H9 (cell line): ENCODE data around the gene RNASEL. TPM values are rescaled to one million over a fixed set of nuclear protein-coding genes. Genes with fewer than 3 reads are reported as not detected.

Experiments
- DNase-seq: peaks from one replicate; pipeline ENCODE4 v3.0.0-alpha.2; 2017
- H2AFZ ChIP-seq: one replicate; pipeline ENCODE4 v1.6.1; 2013; ENCODE audit warnings: mild to moderate bottlenecking, low read length, control low read depth, moderate library complexity
- H2AK5ac ChIP-seq: 2 replicates; pipeline ENCODE4 v1.6.1; 2013; ENCODE audit warnings: low read length, control low read depth, mixed read lengths; ENCODE audit not compliant: insufficient read length
- H2BK120ac ChIP-seq: one replicate; pipeline ENCODE4 v1.6.1; 2013; ENCODE audit warnings: low read depth, mild to moderate bottlenecking, low read length, control low read depth, inconsistent platforms; ENCODE audit not compliant: poor library complexity, severe bottlenecking
- H2BK12ac ChIP-seq: 2 replicates; pipeline ENCODE4 v1.6.1; 2013; ENCODE audit warnings: low read length, control low read depth, mixed read lengths, low read depth; ENCODE audit not compliant: insufficient read length
- H2BK15ac ChIP-seq: 2 replicates; pipeline ENCODE4 v1.6.1; 2013; ENCODE audit warnings: low read depth, low read length, control low read depth
- H2BK20ac ChIP-seq: one replicate; pipeline ENCODE4 v1.6.1; 2013; ENCODE audit warnings: low read depth, mild to moderate bottlenecking, low read length, control low read depth, inconsistent platforms; ENCODE audit not compliant: poor library complexity, severe bottlenecking
- H2BK5ac ChIP-seq: 2 replicates; pipeline ENCODE4 v1.6.1; 2013; ENCODE audit warnings: low read length, control low read depth, mixed read lengths; ENCODE audit not compliant: insufficient read length
- H3K14ac ChIP-seq: 2 replicates; pipeline ENCODE4 v1.6.1; 2013; ENCODE audit warnings: low read length, control low read depth; ENCODE audit not compliant: insufficient read depth
- H3K18ac ChIP-seq: 2 replicates; pipeline ENCODE4 v1.6.1; 2013; ENCODE audit warnings: low read depth, mild to moderate bottlenecking, mixed read lengths, low read length, control low read depth; ENCODE audit not compliant: insufficient read length
- H3K23ac ChIP-seq: 2 replicates; pipeline ENCODE4 v1.6.1; 2013; ENCODE audit warnings: low read length, control low read depth, mixed read lengths, low read depth; ENCODE audit not compliant: insufficient read length
- H3K23me2 ChIP-seq: 2 replicates; pipeline ENCODE4 v1.6.1; 2013; ENCODE audit warnings: low read depth, mild to moderate bottlenecking, mixed read lengths, low read length, control low read depth; ENCODE audit not compliant: insufficient read length, poor library complexity, severe bottlenecking
- H3K27ac ChIP-seq: 2 replicates; pipeline ENCODE4 v1.5.1; 2013; ENCODE audit warnings: low read length, control low read depth, mixed read lengths, low read depth; ENCODE audit not compliant: insufficient read length
- H3K27me3 ChIP-seq: 2 replicates; pipeline ENCODE4 v1.6.1; 2013; ENCODE audit warnings: low read length, control low read depth, inconsistent platforms; ENCODE audit not compliant: insufficient read depth
- H3K4ac ChIP-seq: 2 replicates; pipeline ENCODE4 v1.6.1; 2013; ENCODE audit warnings: low read depth, mild to moderate bottlenecking, control low read depth, inconsistent platforms, low read length, moderate library complexity
- H3K4me1 ChIP-seq: 2 replicates; pipeline ENCODE4 v1.6.1; 2013; ENCODE audit warnings: low read length, control low read depth, inconsistent platforms; ENCODE audit not compliant: insufficient read depth
- H3K4me2 ChIP-seq: 2 replicates; pipeline ENCODE4 v1.6.1; 2013; ENCODE audit warnings: low read length, control low read depth, mixed read lengths; ENCODE audit not compliant: insufficient read length, insufficient read depth
- H3K56ac ChIP-seq: 2 replicates; pipeline ENCODE4 v1.6.1; 2013; ENCODE audit warnings: low read depth, mild to moderate bottlenecking, mixed read lengths, low read length, control low read depth; ENCODE audit not compliant: insufficient read length
- H3K79me1 ChIP-seq: 2 replicates; pipeline ENCODE4 v1.6.1; 2013; ENCODE audit warnings: low read depth, mild to moderate bottlenecking, moderate library complexity, low read length, control low read depth, inconsistent platforms; ENCODE audit not compliant: insufficient read depth, poor library complexity, severe bottlenecking
- H3K79me2 ChIP-seq: 2 replicates; pipeline ENCODE4 v1.6.1; 2013; ENCODE audit warnings: low read length, control low read depth, inconsistent platforms; ENCODE audit not compliant: insufficient read depth
- H3K9ac ChIP-seq: 2 replicates; pipeline ENCODE4 v1.6.1; 2013; ENCODE audit warnings: low read length, control low read depth, mixed read lengths; ENCODE audit not compliant: insufficient read length; ENCODE audit errors: extremely low read depth
- H3K9me3 ChIP-seq: one replicate; pipeline ENCODE4 v1.6.1; 2013; ENCODE audit warnings: low read depth, low read length, inconsistent platforms; ENCODE audit not compliant: control insufficient read depth
- H3T11ph ChIP-seq: one replicate; pipeline ENCODE4 v1.6.1; 2013; ENCODE audit warnings: mild to moderate bottlenecking, low read length, control low read depth, inconsistent platforms
- H4K20me1 ChIP-seq: one replicate; pipeline ENCODE4 v1.6.1; 2013; ENCODE audit not compliant: control insufficient read depth, insufficient read length, insufficient read depth
- H4K5ac ChIP-seq: 2 replicates; pipeline ENCODE4 v1.6.1; 2013; ENCODE audit warnings: low read depth, mild to moderate bottlenecking, mixed read lengths, low read length, control low read depth; ENCODE audit not compliant: insufficient read length
- H4K8ac ChIP-seq: replicated peaks from 2 replicates; pipeline ENCODE4 v1.6.1; 2013; ENCODE audit warnings: low read length, control low read depth, mixed read lengths, low read depth; ENCODE audit not compliant: insufficient read length
- H4K91ac ChIP-seq: 2 replicates; pipeline ENCODE4 v1.6.1; 2013; ENCODE audit warnings: low read depth, mild to moderate bottlenecking, moderate library complexity, mixed read lengths, low read length, control low read depth; ENCODE audit not compliant: insufficient read length
- H3K27ac Mint-ChIP-seq, 3 experiments: 2 replicates in 2 of 3; 3 replicates in 1 of 3; pipeline ENCODE4 v1.8.0; 2020 to 2021; ENCODE audit warnings: mixed read lengths in 3 of 3, mild to moderate bottlenecking in 1 of 3, moderate library complexity in 1 of 3
- H3K27me3 Mint-ChIP-seq: 2 replicates; pipeline ENCODE4 v1.8.0; 2021; ENCODE audit warnings: low read depth, mild to moderate bottlenecking, moderate library complexity, mixed read lengths
- H3K36me3 Mint-ChIP-seq, 3 experiments: 2 replicates in 2 of 3; 3 replicates in 1 of 3; pipeline ENCODE4 v1.8.0; 2020 to 2021; ENCODE audit warnings: low read depth in 3 of 3, mixed read lengths in 3 of 3; ENCODE audit not compliant: insufficient read depth in 1 of 3
- H3K4me1 Mint-ChIP-seq, 2 experiments: 2 replicates each; pipeline ENCODE4 v1.8.0; 2020; ENCODE audit warnings: mixed read lengths in 2 of 2
- H3K4me3 Mint-ChIP-seq, 2 experiments: 2 replicates in 1 of 2; 3 replicates in 1 of 2; pipeline ENCODE4 v1.8.0; 2020 to 2021; ENCODE audit warnings: mild to moderate bottlenecking in 2 of 2, mixed read lengths in 2 of 2, moderate library complexity in 1 of 2
- H3K9me3 Mint-ChIP-seq, 2 experiments: 2 replicates in 1 of 2; 3 replicates in 1 of 2; pipeline ENCODE4 v1.8.0; 2020; ENCODE audit warnings: mild to moderate bottlenecking in 2 of 2, mixed read lengths in 2 of 2, moderate library complexity in 1 of 2
- CTCF ChIP-seq: fragments of 200-600 bp; sonication (generic); conservative IDR thresholded peaks from 3 replicates; pipeline ENCODE4 v1.8.0; 2021; ENCODE audit warnings: antibody characterized with exemption, mild to moderate bottlenecking
- WGBS: extraction: QIAGEN DNeasy Blood & Tissue Kit; methylation state at CpG from one replicate; pipeline ENCODE4 v1.1.7; 2013; ENCODE audit warnings: missing lambda C conversion rate, low lambda C conversion rate, mixed read lengths; ENCODE audit not compliant: insufficient read length; ENCODE audit errors: extremely low coverage; 5-methylcytosine and 5-hydroxymethylcytosine counted together
- total RNA-seq: library from RNA; stranded (reverse); gene quantifications from 2 replicates; pipeline ENCODE4 v1.2.1, GENCODE V29; 2021

RNASEL gene
- total RNA-seq, 1 experiment from 2014 or later, result 0.63 TPM

- Histone ChIP-seq H3K79me1 (no peaks in the 10 kb centered on the region), H3K79me2 (no peaks in the 10 kb centered on the region), H4K5ac (no peak overlapping the region), H2BK5ac (no peak overlapping the region), H3K4ac (no peak overlapping the region), H4K20me1 (no peaks in the 10 kb centered on the region), H3K9ac (no peak overlapping the region), H4K91ac (no peak overlapping the region), H3K56ac (no peak overlapping the region), H2BK120ac (no peak overlapping the region), H3T11ph (no peak overlapping the region), H2BK20ac (no peak overlapping the region), H3K4me2 (no peak overlapping the region), H4K8ac (no peak overlapping the region), H2BK12ac (no peak overlapping the region), H2AFZ (no peak overlapping the region), H3K23ac (no peak overlapping the region), H3K18ac (no peak overlapping the region), H3K4me1 (no peaks in the 10 kb centered on the region), H2BK15ac (no peak overlapping the region), H2AK5ac (no peak overlapping the region), H3K27ac (no peak overlapping the region), H3K23me2 (no peaks in the 10 kb centered on the region), H3K9me3 (no peaks in the 10 kb centered on the region), H3K14ac (no peak overlapping the region), H3K27me3 (no peaks in the 10 kb centered on the region)
- Mint-ChIP-seq H3K9me3 (no peaks in the 10 kb centered on the region), H3K36me3 (no peaks in the 10 kb centered on the region), H3K27me3 (no peaks in the 10 kb centered on the region; the same call in 1 of the 2 replicates), H3K4me3 (no peak overlapping the region), H3K27ac (no peak overlapping the region), H3K4me1 (peaks cover 0 to 4% of the 10 kb centered on the region in 2 experiments; a peak in 2 of 4 replicates)
- TF ChIP-seq CTCF, result no peak
- DNase-seq, result no peak
- no CpG with 5 or more reads among the region's 4 CpGs for WGBS
Measured at GRCh38 chr1:182561456-182561855, 27.6 kb downstream of the RNASEL start.
